GM12878 (cell line): ENCODE data around the gene ZSWIM3. TPM values are rescaled to one million over a fixed set of nuclear protein-coding genes. Genes with fewer than 3 reads are reported as not detected.

Source experiments
- ATF3 ChIP-seq: IDR thresholded peaks from 2 replicates; pipeline ENCODE4 v1.6.1; 2011; ENCODE audit warnings: low read depth, mild to moderate bottlenecking, low read length, moderate library complexity, borderline replicate concordance; ENCODE audit errors: extremely low read depth
- CHD1 ChIP-seq: IDR thresholded peaks from 2 replicates; pipeline ENCODE4 v1.6.1; 2012; ENCODE audit warnings: low read depth, low read length, improper control_type of control experiment
- CHD4 ChIP-seq: fragments of 200-600 bp; sonication (generic); IDR thresholded peaks from 2 replicates; pipeline ENCODE4 v1.6.1; 2016; ENCODE audit warnings: mild to moderate bottlenecking
- ELK1 ChIP-seq: IDR thresholded peaks from 2 replicates; pipeline ENCODE4 v1.6.1; 2012; ENCODE audit warnings: low read depth, low read length, improper control_type of control experiment
- LARP7 ChIP-seq: fragments of 450-650 bp; IDR thresholded peaks from 2 replicates; pipeline ENCODE4 v1.6.1; 2017; ENCODE audit warnings: mild to moderate bottlenecking
- MTA2 ChIP-seq: fragments of 450-650 bp; IDR thresholded peaks from 2 replicates; pipeline ENCODE4 v1.6.1; 2016; ENCODE audit warnings: low read depth, mild to moderate bottlenecking, moderate library complexity
- NR2C1 ChIP-seq: fragments of 450-650 bp; IDR thresholded peaks from 2 replicates; pipeline ENCODE4 v1.6.1; 2017; ENCODE audit warnings: antibody characterized with exemption, mild to moderate bottlenecking, moderate library complexity
- NR2C2 ChIP-seq: IDR thresholded peaks from 2 replicates; pipeline ENCODE4 v1.6.1; 2011; ENCODE audit warnings: borderline replicate concordance, low read depth; ENCODE audit not compliant: control insufficient read depth, insufficient read length
- POU2F2 ChIP-seq: IDR thresholded peaks from 3 replicates; pipeline ENCODE4 v1.6.1; 2011; ENCODE audit warnings: low read depth, mild to moderate bottlenecking, low read length, borderline replicate concordance
- SIX5 ChIP-seq: IDR thresholded peaks from 2 replicates; pipeline ENCODE4 v1.6.1; 2011; ENCODE audit warnings: mild to moderate bottlenecking, low read depth, low read length, moderate library complexity; ENCODE audit not compliant: severe bottlenecking
- SMARCA5 ChIP-seq: fragments of 450-650 bp; IDR thresholded peaks from 2 replicates; pipeline ENCODE4 v1.6.1; 2017; ENCODE audit warnings: mild to moderate bottlenecking
- ZNF217 ChIP-seq: fragments of 450-650 bp; IDR thresholded peaks from 2 replicates; pipeline ENCODE4 v1.6.1; 2017; ENCODE audit warnings: antibody characterized with exemption, mild to moderate bottlenecking
- polyA plus RNA-seq, 11 experiments: library from polyadenylated mRNA; depleted of rRNA in 4 of 11; unstranded in 6 of 11; stranded (reverse) in 5 of 11; fragments of >200 nt; fragmentation: Nextera tagmentation in 4 of 11; fragmentation: Illumina TruSeq in 1 of 11; extraction: Ambion mirVana in 4 of 11; extraction: Trizol in 1 of 11; gene quantifications; 1 replicate in 1 of 11; 2 replicates in 10 of 11; pipeline versions ENCODE4 v1.2.1 to v1.2.3, GENCODE V29; 2011 to 2016; ENCODE audit warnings: inconsistent platforms in 2 of 11, missing spikeins in 2 of 11, low read depth in 1 of 11
- total RNA-seq, 4 experiments: library from RNA; depleted of rRNA in 3 of 4; stranded (reverse); fragments of >200 nt in 3 of 4; fragmentation: Illumina TruSeq in 1 of 4; extraction: Trizol in 1 of 4; gene quantifications; 2 replicates each; pipeline versions ENCODE4 v1.2.1 to v1.2.3, GENCODE V29; 2013 to 2021
- TF ChIP-seq, protein P1 (sequence below): fragments of 450-650 bp; IDR thresholded peaks from 2 replicates; pipeline ENCODE4 v1.6.1; 2017; ENCODE audit warnings: antibody characterized with exemption, mild to moderate bottlenecking, moderate library complexity

Gene ZSWIM3
- total and polyA plus RNA-seq, 10 of the 15 experiments (the other 5 are each of a cell fraction or from before 2014, with no cell fraction given): 1.6 to 5.1 (median 4.2) TPM

DNA sequence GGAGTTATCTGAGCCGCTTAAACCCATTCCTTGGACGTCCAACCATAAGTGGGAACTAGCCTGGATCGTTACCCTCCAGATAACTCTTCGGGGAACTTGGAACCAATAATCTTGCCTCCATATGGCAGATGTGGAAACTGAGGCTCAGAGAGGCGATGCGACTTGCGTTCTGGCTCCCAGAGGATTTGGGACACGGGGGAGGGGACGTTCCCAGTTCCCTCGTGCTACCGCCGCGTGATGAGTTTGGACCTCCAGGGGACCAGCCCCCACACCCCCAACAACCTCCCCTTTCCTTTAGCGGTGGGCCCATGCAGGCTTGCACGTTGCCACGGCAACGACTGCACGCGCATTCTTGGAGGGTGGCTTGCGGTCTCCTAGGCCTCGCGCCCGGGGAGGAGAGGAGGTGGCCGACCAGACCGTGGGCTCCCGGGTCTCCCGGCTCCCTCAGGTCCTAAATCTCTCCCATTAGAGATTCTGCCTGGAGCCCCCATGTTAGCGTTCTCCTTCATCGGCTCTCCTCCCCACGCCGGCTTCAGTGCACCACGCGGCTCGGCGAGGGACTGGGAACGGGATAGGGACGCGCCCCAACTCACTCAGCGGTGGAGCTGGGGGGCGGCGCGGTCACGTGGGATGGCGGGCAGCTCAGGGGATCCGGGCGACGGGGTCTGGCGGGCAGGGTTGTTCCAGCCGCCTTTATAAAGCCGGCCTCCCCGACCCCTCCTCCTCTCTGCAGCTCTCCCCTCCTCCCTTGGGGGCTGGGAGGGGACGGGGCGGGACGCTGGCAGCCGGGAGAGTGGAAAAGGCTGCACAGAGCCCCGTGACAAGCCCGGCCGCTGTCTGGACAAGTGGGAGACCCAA, 54.3 kb downstream of the ZSWIM3 start, which contains the start of gene PLTP (continued):
- no peak for TF ChIP-seq POU2F2
- TF ChIP-seq NR2C2: no peak
- TF ChIP-seq NR2C1: no peak
- TF ChIP-seq ELK1: no peak
- TF ChIP-seq MTA2: no peak
- TF ChIP-seq LARP7: 0 out of 2 replicates have a peak, but pooled peaks have one; percentile 6
- no peak for TF ChIP-seq CHD1
- TF ChIP-seq ZNF217: no peak
- TF ChIP-seq SMARCA5: no peak
- TF ChIP-seq SIX5: no peak
- TF ChIP-seq CHD4: no peak
- TF ChIP-seq, protein P1, sequence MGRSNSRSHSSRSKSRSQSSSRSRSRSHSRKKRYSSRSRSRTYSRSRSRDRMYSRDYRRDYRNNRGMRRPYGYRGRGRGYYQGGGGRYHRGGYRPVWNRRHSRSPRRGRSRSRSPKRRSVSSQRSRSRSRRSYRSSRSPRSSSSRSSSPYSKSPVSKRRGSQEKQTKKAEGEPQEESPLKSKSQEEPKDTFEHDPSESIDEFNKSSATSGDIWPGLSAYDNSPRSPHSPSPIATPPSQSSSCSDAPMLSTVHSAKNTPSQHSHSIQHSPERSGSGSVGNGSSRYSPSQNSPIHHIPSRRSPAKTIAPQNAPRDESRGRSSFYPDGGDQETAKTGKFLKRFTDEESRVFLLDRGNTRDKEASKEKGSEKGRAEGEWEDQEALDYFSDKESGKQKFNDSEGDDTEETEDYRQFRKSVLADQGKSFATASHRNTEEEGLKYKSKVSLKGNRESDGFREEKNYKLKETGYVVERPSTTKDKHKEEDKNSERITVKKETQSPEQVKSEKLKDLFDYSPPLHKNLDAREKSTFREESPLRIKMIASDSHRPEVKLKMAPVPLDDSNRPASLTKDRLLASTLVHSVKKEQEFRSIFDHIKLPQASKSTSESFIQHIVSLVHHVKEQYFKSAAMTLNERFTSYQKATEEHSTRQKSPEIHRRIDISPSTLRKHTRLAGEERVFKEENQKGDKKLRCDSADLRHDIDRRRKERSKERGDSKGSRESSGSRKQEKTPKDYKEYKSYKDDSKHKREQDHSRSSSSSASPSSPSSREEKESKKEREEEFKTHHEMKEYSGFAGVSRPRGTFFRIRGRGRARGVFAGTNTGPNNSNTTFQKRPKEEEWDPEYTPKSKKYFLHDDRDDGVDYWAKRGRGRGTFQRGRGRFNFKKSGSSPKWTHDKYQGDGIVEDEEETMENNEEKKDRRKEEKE: no peak
- TF ChIP-seq ATF3: no peak
